ENCODE results near the gene UBQLN4. TPM values are rescaled to one million over a fixed set of nuclear protein-coding genes. Genes with fewer than 3 reads are reported as not detected.

The UBQLN4 gene
- total and polyA plus RNA-seq, 4 donors = 7.4 to 17.8 (median 11.3) TPM

GRCh38 chr1:156080863-156081179 is 27.2 kb upstream of the UBQLN4 start:
- TF ChIP-seq NR2F2 (IDR thresholded peaks at IDR 0.05) (no peak), FOXA2 (IDR thresholded peaks at IDR 0.05) (no peak), MAX (IDR thresholded peaks at IDR 0.05) (no peak), GABPA (IDR thresholded peaks at IDR 0.05 in 1 of 2, conservative IDR thresholded peaks at IDR 0.05 in 1 of 2) (no peak), JUND (IDR thresholded peaks at IDR 0.05) (no peak), ZBTB33 (IDR thresholded peaks at IDR 0.05) (no peak), FOXA1 (IDR thresholded peaks at IDR 0.05) (no peak), TAF1 (conservative IDR thresholded peaks at IDR 0.05) (no peak), HNF4G (IDR thresholded peaks at IDR 0.05) (no peak), SP1 (IDR thresholded peaks at IDR 0.05) (no peak), EGR1 (IDR thresholded peaks at IDR 0.05; ENCODE audit: low read depth in 2 of 2) (no peak), ATF3 (IDR thresholded peaks at IDR 0.05) (no peak), REST (IDR thresholded peaks at IDR 0.05) (no peak)
- no peaks in the 10 kb centered on the region for H3K36me3 ChIP-seq (ENCODE audit: control insufficient read depth in 4 of 4, insufficient read depth in 3 of 4, low read depth in 1 of 4, low read length in 3 of 4)
- H3K27ac ChIP-seq (ENCODE audit: low read depth in 1 of 2, low read length in 2 of 2) = no peak overlapping the region
- no peak overlapping the region for H3K9ac ChIP-seq (ENCODE audit: low read depth in 1 of 2, low read length in 2 of 2)
- peaks cover 2 to 29% (median 11%) of the 10 kb centered on the region in 4 donors for H3K4me1 ChIP-seq (ENCODE audit: control insufficient read depth in 4 of 4, insufficient read depth in 4 of 4, low read length in 3 of 4)
- WGBS = 86% methylated on average over 4 of the region's 4 CpGs
- no peaks in the 10 kb centered on the region for H3K27me3 ChIP-seq (ENCODE audit: control insufficient read depth in 4 of 4, insufficient read depth in 4 of 4, low read length in 3 of 4)
- H3K4me3 ChIP-seq (ENCODE audit: low read depth in 1 of 3, low read length in 3 of 3) = no peak overlapping the region
- no peak for DNase-seq (ENCODE audit: low spot score)
- H3K9me3 ChIP-seq (ENCODE audit: control insufficient read depth in 4 of 4, low read length in 3 of 4) = no peaks in the 10 kb centered on the region

GRCh38 chr1:156080241-156080862 is 26.8 kb upstream of the UBQLN4 start:
- H3K27ac ChIP-seq (ENCODE audit: low read depth in 1 of 2, low read length in 2 of 2) = no peak overlapping the region
- H3K36me3 ChIP-seq (ENCODE audit: control insufficient read depth in 4 of 4, insufficient read depth in 3 of 4, low read depth in 1 of 4, low read length in 3 of 4) = no peaks in the 10 kb centered on the region
- DNase-seq (ENCODE audit: low spot score) = no peak
- no peak overlapping the region for H3K9ac ChIP-seq (ENCODE audit: low read depth in 1 of 2, low read length in 2 of 2)
- peaks cover 2 to 34% (median 14%) of the 10 kb centered on the region in 4 donors for H3K4me1 ChIP-seq (ENCODE audit: control insufficient read depth in 4 of 4, insufficient read depth in 4 of 4, low read length in 3 of 4)
- no peaks in the 10 kb centered on the region for H3K9me3 ChIP-seq (ENCODE audit: control insufficient read depth in 4 of 4, low read length in 3 of 4)
- TF ChIP-seq MAX (IDR thresholded peaks at IDR 0.05) = no peak
- TF ChIP-seq REST (IDR thresholded peaks at IDR 0.05) = no peak
- TF ChIP-seq TAF1 (conservative IDR thresholded peaks at IDR 0.05) = no peak
- TF ChIP-seq HNF4A (conservative IDR thresholded peaks at IDR 0.05) = no peak
- TF ChIP-seq JUND (IDR thresholded peaks at IDR 0.05) = no peak
- no peak for TF ChIP-seq ATF3 (IDR thresholded peaks at IDR 0.05)
- no peak for TF ChIP-seq EGR1 (IDR thresholded peaks at IDR 0.05; ENCODE audit: low read depth in 2 of 2)
- TF ChIP-seq GABPA (IDR thresholded peaks at IDR 0.05 in 1 of 2, conservative IDR thresholded peaks at IDR 0.05 in 1 of 2) = no peak
- no peak overlapping the region for H3K4me3 ChIP-seq (ENCODE audit: low read depth in 1 of 3, low read length in 3 of 3)
- 78% methylated on average over 8 of the region's 8 CpGs for WGBS
- H3K27me3 ChIP-seq (ENCODE audit: control insufficient read depth in 4 of 4, insufficient read depth in 4 of 4, low read length in 3 of 4) = no peaks in the 10 kb centered on the region

Measured in liver (tissue), 9 donors.